ENCODE results near the gene MYO1D. TPM values are rescaled to one million over a fixed set of nuclear protein-coding genes. Genes with fewer than 3 reads are reported as not detected.

The MYO1D gene
- total and polyA plus RNA-seq, 11 donors: 3.3 to 15.5 (median 8.9) TPM

DNA sequence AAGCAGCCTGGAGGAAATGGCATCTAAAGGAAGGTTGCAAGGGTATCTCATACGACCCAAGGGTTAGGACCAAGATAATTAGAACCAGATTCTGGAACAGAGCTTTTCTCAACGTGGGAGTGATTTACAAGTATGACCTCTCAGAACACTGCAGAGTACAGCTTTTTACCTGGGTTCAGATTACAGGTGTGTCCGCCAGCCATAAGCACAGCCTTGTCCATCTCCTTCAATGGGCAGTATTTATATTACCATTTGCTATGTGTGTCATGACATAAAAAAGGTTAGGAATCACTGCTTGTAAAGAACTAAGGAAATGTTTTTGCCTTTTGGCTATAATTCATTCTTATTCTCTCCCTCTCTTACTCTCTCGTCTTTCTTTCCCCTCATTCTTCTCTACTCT lies 36.7 kb downstream of the MYO1D start:
- 70 to 81% (median 74%) methylated on average over 4 of the region's 4 CpGs for WGBS, 4 donors
- no peak overlapping the region for H3K4me3 ChIP-seq
- no peak overlapping the region for H3K27ac ChIP-seq
- no peak for TF ChIP-seq POLR2A (IDR thresholded peaks at IDR 0.05)
- TF ChIP-seq, protein P1, sequence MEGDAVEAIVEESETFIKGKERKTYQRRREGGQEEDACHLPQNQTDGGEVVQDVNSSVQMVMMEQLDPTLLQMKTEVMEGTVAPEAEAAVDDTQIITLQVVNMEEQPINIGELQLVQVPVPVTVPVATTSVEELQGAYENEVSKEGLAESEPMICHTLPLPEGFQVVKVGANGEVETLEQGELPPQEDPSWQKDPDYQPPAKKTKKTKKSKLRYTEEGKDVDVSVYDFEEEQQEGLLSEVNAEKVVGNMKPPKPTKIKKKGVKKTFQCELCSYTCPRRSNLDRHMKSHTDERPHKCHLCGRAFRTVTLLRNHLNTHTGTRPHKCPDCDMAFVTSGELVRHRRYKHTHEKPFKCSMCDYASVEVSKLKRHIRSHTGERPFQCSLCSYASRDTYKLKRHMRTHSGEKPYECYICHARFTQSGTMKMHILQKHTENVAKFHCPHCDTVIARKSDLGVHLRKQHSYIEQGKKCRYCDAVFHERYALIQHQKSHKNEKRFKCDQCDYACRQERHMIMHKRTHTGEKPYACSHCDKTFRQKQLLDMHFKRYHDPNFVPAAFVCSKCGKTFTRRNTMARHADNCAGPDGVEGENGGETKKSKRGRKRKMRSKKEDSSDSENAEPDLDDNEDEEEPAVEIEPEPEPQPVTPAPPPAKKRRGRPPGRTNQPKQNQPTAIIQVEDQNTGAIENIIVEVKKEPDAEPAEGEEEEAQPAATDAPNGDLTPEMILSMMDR (IDR thresholded peaks at IDR 0.05): no peak
- peaks cover 0 to 12% (median 0%) of the 10 kb centered on the region in 12 donors for H3K4me1 ChIP-seq
- ATAC-seq (no peak), DNase-seq (no peak)
- no peaks in the 10 kb centered on the region for H3K27me3 ChIP-seq
- H3K36me3 ChIP-seq: no peaks in the 10 kb centered on the region
- no peaks in the 10 kb centered on the region for H3K9me3 ChIP-seq
- intact Hi-C loops (cut with DNase I): loop anchor here in 1 of 10 donors (2.0 kb wide), 1 partner anchor 19 kb away; no protein-coding TSS in a partner anchor

DNA sequence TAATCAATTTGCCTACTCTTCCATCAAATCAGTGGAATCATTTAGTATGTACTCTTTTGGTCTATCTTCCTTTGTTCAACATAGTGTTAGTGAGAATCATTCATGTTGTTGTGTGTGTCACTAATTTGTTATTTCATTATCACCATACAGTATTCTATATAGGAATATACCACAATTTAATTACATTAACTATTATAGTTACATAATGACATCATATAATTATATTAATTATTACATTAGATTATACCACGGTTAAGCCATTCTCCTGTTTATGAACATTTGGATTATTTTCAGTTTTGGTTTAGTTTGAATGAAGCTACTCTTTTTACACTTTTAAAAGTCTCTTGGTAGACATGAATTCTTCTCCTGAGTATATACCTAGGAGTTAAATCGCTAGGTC lies 40.4 kb downstream of the MYO1D start:
- WGBS, 4 donors: 95 to 97% (median 97%) methylated on average over 2 of the region's 2 CpGs
- ATAC-seq (no peak), DNase-seq (no peak)
- Histone ChIP-seq H3K4me3 (no peak overlapping the region), H3K36me3 (no peaks in the 10 kb centered on the region), H3K4me1 (peaks cover 0 to 12% (median 0%) of the 10 kb centered on the region in 12 donors), H3K27ac (no peak overlapping the region), H3K27me3 (no peaks in the 10 kb centered on the region), H3K9me3 (no peaks in the 10 kb centered on the region)
- TF ChIP-seq, protein P1 (IDR thresholded peaks at IDR 0.05): no peak
- no peak for TF ChIP-seq POLR2A (IDR thresholded peaks at IDR 0.05)
- intact Hi-C loops (cut with DNase I): no loop called here

DNA sequence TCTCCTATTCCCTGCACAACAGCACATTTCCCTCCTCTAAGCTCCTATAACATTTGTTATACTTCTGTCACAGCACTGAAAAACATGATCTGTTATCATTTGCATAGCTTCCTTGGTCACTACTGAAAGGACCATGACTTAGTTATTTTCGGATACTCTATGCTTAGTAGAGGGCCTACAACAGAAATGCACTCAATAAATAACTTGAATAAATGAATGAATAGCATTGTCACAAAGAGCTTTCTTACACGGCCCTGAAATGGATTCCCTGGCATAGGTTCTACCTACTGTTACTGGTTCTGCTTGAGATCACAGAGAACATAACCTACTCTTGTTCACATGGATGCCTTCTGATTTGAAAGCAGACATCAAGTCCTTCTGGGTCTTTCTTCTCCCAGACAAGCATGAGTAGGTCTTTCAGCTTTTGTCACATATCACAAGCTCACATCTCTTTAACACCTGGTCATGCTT lies 41.6 kb downstream of the MYO1D start:
- TF ChIP-seq, protein P1 (IDR thresholded peaks at IDR 0.05): no peak
- Histone ChIP-seq H3K27me3 (no peaks in the 10 kb centered on the region), H3K36me3 (no peaks in the 10 kb centered on the region), H3K27ac (no peak overlapping the region), H3K9me3 (no peaks in the 10 kb centered on the region), H3K4me3 (no peak overlapping the region), H3K4me1 (peaks cover 0 to 12% (median 0%) of the 10 kb centered on the region in 12 donors)
- 85 to 97% (median 95%) methylated on average over 2 of the region's 2 CpGs for WGBS, 4 donors
- ATAC-seq (no peak), DNase-seq (no peak)
- intact Hi-C loops (cut with DNase I): no loop called here

DNA sequence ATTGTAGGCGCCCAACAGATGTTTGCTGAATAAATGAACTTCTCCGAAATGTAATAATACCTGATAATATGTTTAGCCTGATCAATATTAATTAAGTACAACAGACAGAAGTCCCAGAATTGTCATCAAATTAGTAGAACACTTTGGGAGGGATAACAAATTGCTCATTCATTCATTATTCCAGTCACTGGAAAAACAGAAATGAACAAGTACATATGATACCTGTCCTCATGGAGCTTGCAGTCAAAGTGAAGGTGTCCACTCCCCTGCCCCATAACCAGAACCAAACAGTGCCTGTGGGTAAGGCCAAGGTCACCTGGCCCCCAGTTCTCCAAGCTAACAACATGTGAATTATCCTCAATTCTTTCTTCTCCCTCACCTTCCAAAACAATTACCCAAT lies 42.8 kb downstream of the MYO1D start:
- Histone ChIP-seq H3K4me1 (peaks cover 0 to 7% (median 0%) of the 10 kb centered on the region in 12 donors), H3K27me3 (no peaks in the 10 kb centered on the region), H3K4me3 (no peak overlapping the region), H3K27ac (no peak overlapping the region), H3K9me3 (no peaks in the 10 kb centered on the region), H3K36me3 (no peaks in the 10 kb centered on the region)
- 94 to 98% (median 98%) methylated on average over 2 of the region's 2 CpGs for WGBS, 4 donors
- DNase-seq (no peak), ATAC-seq (no peak)
- intact Hi-C loops (cut with DNase I): no loop called here
- no peak for TF ChIP-seq POLR2A (IDR thresholded peaks at IDR 0.05)
- TF ChIP-seq, protein P1 (IDR thresholded peaks at IDR 0.05): no peak
